Lower lobe of right lung (tissue), 2 donors: ENCODE measurements around the gene SPEF1. TPM values are rescaled to one million over a fixed set of nuclear protein-coding genes. Genes with fewer than 3 reads are reported as not detected.

Experiments
- ATAC-seq, 2 donors: fragments of 200-7000 bp; cut with Tn5 transposase; one replicate each; pipeline ENCODE4 v1.9.1; 2020 to 2022; ENCODE audit warnings: mild to moderate bottlenecking in 2 of 2, moderate library complexity in 2 of 2
- DNase-seq: peaks from one replicate; pipeline ENCODE4 v3.0.0-alpha.2; 2020
- H3K27ac ChIP-seq: fragments of 200-600 bp; one replicate; pipeline ENCODE4 v1.8.0; 2022
- H3K27me3 ChIP-seq: fragments of 200-600 bp; one replicate; pipeline ENCODE4 v1.8.0; 2022; ENCODE audit warnings: low read depth
- H3K36me3 ChIP-seq: fragments of 200-600 bp; one replicate; pipeline ENCODE4 v1.8.0; 2022; ENCODE audit warnings: mild to moderate bottlenecking
- H3K4me1 ChIP-seq: fragments of 200-600 bp; one replicate; pipeline ENCODE4 v1.8.0; 2022
- H3K4me3 ChIP-seq: fragments of 200-600 bp; one replicate; pipeline ENCODE4 v1.8.0; 2022; ENCODE audit warnings: mild to moderate bottlenecking
- H3K9me3 ChIP-seq: fragments of 200-600 bp; one replicate; pipeline ENCODE4 v1.8.0; 2022
- intact Hi-C: fragments of 100-400 bp; cut with DNase I; formaldehyde crosslinking; loops from one replicate; pipeline ENCODE4 v1.11.0; 2022
- total RNA-seq: library from RNA; stranded (reverse); fragmentation: NEBNext Ultra II Directional; extraction: Animal tissue kit (Norgen Biotek cat#: 25700); gene quantifications from one replicate; pipeline ENCODE4 v1.2.1, GENCODE V29; 2021
- TF ChIP-seq, protein P1 (sequence below): fragments of 200-600 bp; IDR thresholded peaks from one replicate; pipeline ENCODE4 v1.8.0; 2022; ENCODE audit warnings: antibody characterized with exemption, mild to moderate bottlenecking
- donor health status: DM: no; HTN: yes; CAD: no; lungs with severe emphysema.

Gene SPEF1
- total RNA-seq, 1 donor from 2014 or later = 3.9 TPM

DNA sequence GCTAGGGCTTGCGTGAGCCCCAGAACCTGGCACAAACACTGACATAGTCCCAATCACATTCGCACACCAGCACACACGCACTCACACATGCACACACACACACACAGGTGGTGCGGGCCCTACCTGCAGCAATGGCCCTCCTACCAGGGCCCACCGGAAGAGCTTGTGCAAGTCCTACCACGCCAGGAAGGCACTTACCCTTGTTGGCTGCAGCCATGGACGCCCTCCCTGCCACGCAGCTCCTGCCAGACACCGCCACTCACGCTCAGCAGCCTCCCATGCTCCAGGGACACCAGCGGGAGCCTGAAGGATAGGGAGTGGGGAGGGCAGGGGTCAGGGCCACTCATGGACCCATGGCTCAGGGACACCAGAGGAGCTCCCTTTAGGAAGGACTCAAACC lies 21.4 kb downstream of the SPEF1 start:
- Histone ChIP-seq H3K4me1 (peaks cover 16% of the 10 kb centered on the region), H3K36me3 (peaks cover 13% of the 10 kb centered on the region), H3K27me3 (no peaks in the 10 kb centered on the region), H3K4me3 (no peak overlapping the region), H3K27ac (no peak overlapping the region), H3K9me3 (no peaks in the 10 kb centered on the region)
- TF ChIP-seq, protein P1, sequence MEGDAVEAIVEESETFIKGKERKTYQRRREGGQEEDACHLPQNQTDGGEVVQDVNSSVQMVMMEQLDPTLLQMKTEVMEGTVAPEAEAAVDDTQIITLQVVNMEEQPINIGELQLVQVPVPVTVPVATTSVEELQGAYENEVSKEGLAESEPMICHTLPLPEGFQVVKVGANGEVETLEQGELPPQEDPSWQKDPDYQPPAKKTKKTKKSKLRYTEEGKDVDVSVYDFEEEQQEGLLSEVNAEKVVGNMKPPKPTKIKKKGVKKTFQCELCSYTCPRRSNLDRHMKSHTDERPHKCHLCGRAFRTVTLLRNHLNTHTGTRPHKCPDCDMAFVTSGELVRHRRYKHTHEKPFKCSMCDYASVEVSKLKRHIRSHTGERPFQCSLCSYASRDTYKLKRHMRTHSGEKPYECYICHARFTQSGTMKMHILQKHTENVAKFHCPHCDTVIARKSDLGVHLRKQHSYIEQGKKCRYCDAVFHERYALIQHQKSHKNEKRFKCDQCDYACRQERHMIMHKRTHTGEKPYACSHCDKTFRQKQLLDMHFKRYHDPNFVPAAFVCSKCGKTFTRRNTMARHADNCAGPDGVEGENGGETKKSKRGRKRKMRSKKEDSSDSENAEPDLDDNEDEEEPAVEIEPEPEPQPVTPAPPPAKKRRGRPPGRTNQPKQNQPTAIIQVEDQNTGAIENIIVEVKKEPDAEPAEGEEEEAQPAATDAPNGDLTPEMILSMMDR = no peak
- DNase-seq (no peak), ATAC-seq (no peak)
- intact Hi-C loops = no loop called here

DNA sequence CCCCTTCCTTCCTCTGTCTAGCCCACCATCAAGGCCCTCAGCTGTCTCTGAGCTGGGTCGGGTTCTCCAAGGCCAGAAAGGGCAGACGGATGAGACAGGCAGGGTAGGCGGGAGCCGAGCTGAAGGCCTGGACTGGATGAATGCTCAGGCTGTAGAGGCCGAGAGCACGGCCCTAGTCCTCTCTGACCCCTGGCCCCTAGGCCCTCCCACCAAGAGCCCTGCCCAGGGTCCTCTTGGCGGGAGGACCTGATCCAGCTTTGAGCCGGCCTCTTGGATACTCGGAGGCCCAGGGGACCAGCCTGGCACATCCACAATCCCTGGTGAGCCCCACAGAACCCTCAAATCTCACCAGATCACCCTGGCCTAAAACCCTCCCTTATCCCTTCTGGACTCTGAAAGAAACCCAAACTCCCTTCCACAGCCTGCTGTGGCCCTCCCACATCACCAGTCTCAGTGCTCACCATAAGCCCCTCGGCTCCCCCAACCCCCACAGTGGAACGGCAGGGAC lies 21.9 kb downstream of the SPEF1 start:
- Histone ChIP-seq H3K4me3 (no peak overlapping the region), H3K4me1 (peaks cover 12% of the 10 kb centered on the region), H3K27ac (no peak overlapping the region), H3K27me3 (no peaks in the 10 kb centered on the region), H3K9me3 (no peaks in the 10 kb centered on the region), H3K36me3 (peaks cover 13% of the 10 kb centered on the region)
- intact Hi-C loops = no loop called here
- ATAC-seq (no peak), DNase-seq (no peak)
- TF ChIP-seq, protein P1 = no peak

DNA sequence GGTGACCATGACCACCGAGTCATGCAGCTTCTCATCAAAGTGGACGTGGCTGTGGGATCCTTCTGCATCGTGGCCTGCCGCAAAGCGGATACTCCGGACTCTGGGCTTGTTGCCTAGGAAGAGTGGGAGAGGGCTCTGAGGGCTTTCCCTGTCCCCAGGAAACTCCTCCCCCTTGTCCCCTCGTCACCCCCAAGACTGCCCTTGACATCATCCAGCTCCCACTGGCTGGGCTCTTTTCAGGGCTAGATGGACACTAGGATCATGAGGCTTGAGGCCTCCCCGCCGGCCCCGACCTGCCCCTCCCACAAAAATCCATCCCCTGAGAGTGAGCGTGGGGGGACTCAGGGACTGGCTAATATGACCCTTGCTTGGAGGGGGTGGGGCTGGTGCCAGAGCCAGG lies 22.7 kb downstream of the SPEF1 start:
- peaks cover 13% of the 10 kb centered on the region for H3K36me3 ChIP-seq
- no peaks in the 10 kb centered on the region for H3K27me3 ChIP-seq
- peaks cover 13% of the 10 kb centered on the region for H3K4me1 ChIP-seq
- TF ChIP-seq, protein P1 = no peak
- ATAC-seq (no peak), DNase-seq (no peak)
- H3K4me3 ChIP-seq = no peak overlapping the region
- no peak overlapping the region for H3K27ac ChIP-seq
- no peaks in the 10 kb centered on the region for H3K9me3 ChIP-seq
- intact Hi-C loops = no loop called here

GRCh38 chr20:3757268-3757667 lies 24.0 kb downstream of the SPEF1 start:
- Histone ChIP-seq H3K27ac (no peak overlapping the region), H3K4me3 (no peak overlapping the region), H3K9me3 (no peaks in the 10 kb centered on the region), H3K36me3 (peaks cover 13% of the 10 kb centered on the region), H3K27me3 (no peaks in the 10 kb centered on the region), H3K4me1 (peaks cover 21% of the 10 kb centered on the region)
- ATAC-seq (no peak), DNase-seq (no peak)
- TF ChIP-seq, protein P1 = no peak
- intact Hi-C loops = no loop called here

GRCh38 chr20:3755814-3756480 lies 25.3 kb downstream of the SPEF1 start:
- peaks cover 29% of the 10 kb centered on the region for H3K4me1 ChIP-seq
- ATAC-seq = no peak
- intact Hi-C loops = no loop called here

More at GRCh38 chr20:3755814-3756480, 25.3 kb downstream of the SPEF1 start:
- peaks cover 11% of the 10 kb centered on the region for H3K36me3 ChIP-seq
- H3K27me3 ChIP-seq = no peaks in the 10 kb centered on the region
- H3K9me3 ChIP-seq = no peaks in the 10 kb centered on the region
- no peak overlapping the region for H3K27ac ChIP-seq
- TF ChIP-seq, protein P1 = no peak
- H3K4me3 ChIP-seq = no peak overlapping the region
- no peak for DNase-seq
